Measurements from ENCODE around the gene BABAM2. TPM values are rescaled to one million over a fixed set of nuclear protein-coding genes. Genes with fewer than 3 reads are reported as not detected.

The BABAM2 gene
- total and polyA plus RNA-seq, 2 experiments from 2014 or later = 17.8 to 21.5 TPM

- H3K9me3 Mint-ChIP-seq = peaks cover 22% of the 10 kb centered on the region; the same call in 2 of the 3 replicates
- Histone ChIP-seq H3F3A (replicated peaks; ENCODE audit: low read depth) (no peaks in the 10 kb centered on the region), H3K79me2 (replicated peaks; ENCODE audit: insufficient read depth) (no peaks in the 10 kb centered on the region), H3K4me3 (no peak overlapping the region), H3K9me2 (ENCODE audit: insufficient read depth) (0 out of 2 replicates have a peak, but pooled peaks cover 6% of the 10 kb centered on the region), H3K4me1 (ENCODE audit: insufficient read depth) (no peaks in the 10 kb centered on the region), H2AFZ (no peak overlapping the region), H3K36me3 (ENCODE audit: insufficient read depth) (no peaks in the 10 kb centered on the region; the same call in 1 of the 2 replicates), H3K4me2 (no peak overlapping the region), H3K27me3 (ENCODE audit: insufficient read depth) (no peaks in the 10 kb centered on the region; the same call in 1 of the 2 replicates), H3K27ac (ENCODE audit: low read depth) (no peak overlapping the region), H4K20me1 (replicated peaks; ENCODE audit: insufficient read depth) (no peaks in the 10 kb centered on the region)
- no peaks in the 10 kb centered on the region for H3K4me1 Mint-ChIP-seq
- ATAC-seq = no peak
- no peak overlapping the region for H3K4me3 Mint-ChIP-seq
- no peaks in the 10 kb centered on the region for H3K36me3 Mint-ChIP-seq (ENCODE audit: low read depth)
- TF ChIP-seq ETS1 (IDR thresholded peaks at IDR 0.05) (no peak), EZH2 (IDR thresholded peaks at IDR 0.05; ENCODE audit: low read depth, unreplicated experiment) (no peak), NANOG (IDR thresholded peaks at IDR 0.05; ENCODE audit: borderline replicate concordance) (no peak), ZNF114 (CRISPR knock-in tag; IDR thresholded peaks at IDR 0.05) (no peak), ZNF331 (CRISPR knock-in tag; IDR thresholded peaks at IDR 0.05; ENCODE audit: low read depth) (no peak), CTCF (conservative IDR thresholded peaks at IDR 0.05; ENCODE audit: low read depth in 2 of 2) (no peak), JUNB (IDR thresholded peaks at IDR 0.05; ENCODE audit: unreplicated experiment) (no peak), STAT1 (IDR thresholded peaks at IDR 0.05; ENCODE audit: unreplicated experiment) (no peak), CREB1 (CRISPR knock-in tag; IDR thresholded peaks at IDR 0.05; ENCODE audit: low read depth) (no peak), ZNF462 (CRISPR knock-in tag; IDR thresholded peaks at IDR 0.05) (no peak), EZH2phosphoT487 (IDR thresholded peaks at IDR 0.05; ENCODE audit: unreplicated experiment) (no peak), POLR2AphosphoS5 (IDR thresholded peaks at IDR 0.05; ENCODE audit: low read depth) (no peak), REST (IDR thresholded peaks at IDR 0.05; ENCODE audit: unreplicated experiment) (no peak)
- DNase-seq (ENCODE audit: low spot score) = no peak
- H3K27me3 Mint-ChIP-seq (ENCODE audit: insufficient read depth, low read depth, poor library complexity) = no peaks in the 10 kb centered on the region
- no peak overlapping the region for H3K27ac Mint-ChIP-seq
Measured at GRCh38 chr2:27860111-27860510, 30.4 kb upstream of the BABAM2 start.
